ENCODE data around the gene TUFT1.
"Not testable (repeated sequence)": the region's sequence is repeated elsewhere in the genome, so short reads cannot be mapped to it uniquely, and the experiment has no call there.

Gene TUFT1

DNA sequence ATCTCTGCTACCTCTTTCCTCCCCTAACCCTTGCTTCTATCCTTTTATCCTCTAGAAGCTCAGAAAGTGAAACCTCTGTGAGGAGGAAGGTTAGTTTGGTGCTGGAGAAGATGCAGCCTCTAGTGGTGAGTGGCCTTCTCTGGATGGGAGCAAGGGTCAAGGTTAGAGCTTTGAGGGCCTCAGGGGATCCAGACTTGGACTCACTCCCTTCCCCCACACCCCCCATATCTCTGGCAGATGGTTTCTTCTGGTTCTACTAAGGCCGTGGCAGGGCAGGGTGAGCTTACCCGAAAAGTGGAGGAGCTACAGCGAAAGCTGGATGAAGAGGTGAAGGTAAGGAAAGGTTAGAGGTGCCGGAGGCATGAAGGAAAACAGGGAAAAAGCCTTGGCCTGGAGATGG, 19.8 kb upstream of the TUFT1 start:
- Histone ChIP-seq H2BK15ac (ENCODE audit: low read depth, poor library complexity, severe bottlenecking) (no peak overlapping the region), H3K23ac (ENCODE audit: low read length in 2 of 2) (no peak overlapping the region), H3K9ac (ENCODE audit: low read length) (no peak overlapping the region), H3K14ac (ENCODE audit: low read length in 2 of 2) (no peak overlapping the region), H2BK120ac (ENCODE audit: low read depth, low read length) (no peak overlapping the region), H2AK5ac (ENCODE audit: low read length, severe bottlenecking) (no peak overlapping the region), H3K4me2 (ENCODE audit: low read length, poor library complexity, severe bottlenecking) (no peak overlapping the region), H4K91ac (ENCODE audit: low read length) (no peak overlapping the region), H2BK12ac (ENCODE audit: low read length in 2 of 2) (no peak overlapping the region), H3K27me3 (ENCODE audit: control insufficient read depth in 1 of 2, insufficient read depth in 1 of 2, low read length in 2 of 2) (peaks cover 0 to 30% of the 10 kb centered on the region in 2 experiments), H3K4me3 (ENCODE audit: insufficient read depth in 1 of 2, low read depth in 1 of 2, low read length in 2 of 2) (no peak overlapping the region), H4K8ac (ENCODE audit: low read length) (no peak overlapping the region), H3K79me1 (replicated peaks; ENCODE audit: low read length, poor library complexity, severe bottlenecking) (no peaks in the 10 kb centered on the region), H3K18ac (ENCODE audit: low read depth in 1 of 2, low read length in 2 of 2) (no peak overlapping the region), H3K4ac (ENCODE audit: low read depth in 1 of 2, low read length in 2 of 2) (no peak overlapping the region), H3K36me3 (ENCODE audit: control insufficient read depth in 1 of 2, insufficient read depth in 2 of 2, low read depth in 1 of 2, low read length in 2 of 2) (no peaks in the 10 kb centered on the region), H3K27ac (ENCODE audit: low read length, poor library complexity, severe bottlenecking) (no peak overlapping the region), H2BK5ac (ENCODE audit: low read depth, low read length, poor library complexity, severe bottlenecking) (no peak overlapping the region), H3K4me1 (ENCODE audit: control insufficient read depth, insufficient read depth, low read depth, low read length) (peaks cover 5% of the 10 kb centered on the region), H3K9me3 (ENCODE audit: control insufficient read depth, low read length) (no peaks in the 10 kb centered on the region), H2AFZ (ENCODE audit: low read depth, low read length) (no peak overlapping the region)
- DNase-seq = no peak
- WGBS = 94% methylated on average over 4 of the region's 4 CpGs

DNA sequence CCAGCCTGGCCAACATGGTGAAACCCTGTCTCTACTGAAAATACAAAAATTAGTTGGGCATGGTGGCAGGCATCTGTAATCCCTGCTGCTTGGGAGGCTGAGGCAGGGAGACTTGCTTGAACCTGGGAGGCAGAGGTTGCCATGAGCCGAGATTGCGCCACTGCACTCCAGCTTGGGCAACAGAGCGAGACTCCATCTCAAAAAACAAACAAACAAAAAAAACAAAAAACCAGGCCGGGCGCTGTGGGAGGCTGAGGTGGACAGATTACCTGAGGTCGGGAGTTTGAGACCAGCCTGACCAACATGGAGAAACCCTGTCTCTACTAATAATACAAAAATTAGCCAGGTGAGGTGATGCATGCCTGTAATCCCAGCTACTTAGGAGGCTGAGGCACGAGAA, 17.7 kb upstream of the TUFT1 start:
- H3K79me1 ChIP-seq (replicated peaks; ENCODE audit: low read length, poor library complexity, severe bottlenecking); H3K4me3 ChIP-seq (ENCODE audit: insufficient read depth in 1 of 2, low read depth in 1 of 2, low read length in 2 of 2); H4K8ac ChIP-seq (ENCODE audit: low read length); H3K27ac ChIP-seq (ENCODE audit: low read length, poor library complexity, severe bottlenecking); H3K9ac ChIP-seq (ENCODE audit: low read length); H2BK15ac ChIP-seq (ENCODE audit: low read depth, poor library complexity, severe bottlenecking); H3K18ac ChIP-seq (ENCODE audit: low read depth in 1 of 2, low read length in 2 of 2); H3K9me3 ChIP-seq (ENCODE audit: control insufficient read depth, low read length); H4K91ac ChIP-seq (ENCODE audit: low read length); H3K4ac ChIP-seq (ENCODE audit: low read depth in 1 of 2, low read length in 2 of 2); H2AK5ac ChIP-seq (ENCODE audit: low read length, severe bottlenecking); H2AFZ ChIP-seq (ENCODE audit: low read depth, low read length); H3K4me2 ChIP-seq (ENCODE audit: low read length, poor library complexity, severe bottlenecking); H3K23ac ChIP-seq (ENCODE audit: low read length in 2 of 2); H2BK5ac ChIP-seq (ENCODE audit: low read depth, low read length, poor library complexity, severe bottlenecking); H3K14ac ChIP-seq (ENCODE audit: low read length in 2 of 2); H2BK120ac ChIP-seq (ENCODE audit: low read depth, low read length); H3K36me3 ChIP-seq (ENCODE audit: control insufficient read depth in 1 of 2, insufficient read depth in 2 of 2, low read depth in 1 of 2, low read length in 2 of 2); H2BK12ac ChIP-seq (ENCODE audit: low read length in 2 of 2); DNase-seq; H3K4me1 ChIP-seq (ENCODE audit: control insufficient read depth, insufficient read depth, low read depth, low read length): not testable (repeated sequence)
- peaks cover 0 to 21% of the 10 kb centered on the region in 2 experiments for H3K27me3 ChIP-seq (ENCODE audit: control insufficient read depth in 1 of 2, insufficient read depth in 1 of 2, low read length in 2 of 2)
- 89% methylated on average over 4 of the region's 7 CpGs for WGBS

- no peak overlapping the region for H3K23ac ChIP-seq (ENCODE audit: low read length in 2 of 2)
- no peak overlapping the region for H3K14ac ChIP-seq (ENCODE audit: low read length in 2 of 2)
- WGBS = 82% methylated on average over 5 of the region's 5 CpGs
- peaks cover 4% of the 10 kb centered on the region for H3K4me1 ChIP-seq (ENCODE audit: control insufficient read depth, insufficient read depth, low read depth, low read length)
- no peak overlapping the region for H4K91ac ChIP-seq (ENCODE audit: low read length)
- DNase-seq = no peak
- no peak overlapping the region for H3K27ac ChIP-seq (ENCODE audit: low read length, poor library complexity, severe bottlenecking)
- H4K8ac ChIP-seq (ENCODE audit: low read length) = no peak overlapping the region
- H3K27me3 ChIP-seq (ENCODE audit: control insufficient read depth in 1 of 2, insufficient read depth in 1 of 2, low read length in 2 of 2) = peaks cover 0 to 21% of the 10 kb centered on the region in 2 experiments
- H2BK120ac ChIP-seq (ENCODE audit: low read depth, low read length) = no peak overlapping the region
- H3K9me3 ChIP-seq (ENCODE audit: control insufficient read depth, low read length) = no peaks in the 10 kb centered on the region
- no peak overlapping the region for H2BK15ac ChIP-seq (ENCODE audit: low read depth, poor library complexity, severe bottlenecking)
- H3K18ac ChIP-seq (ENCODE audit: low read depth in 1 of 2, low read length in 2 of 2) = no peak overlapping the region
- H2AK5ac ChIP-seq (ENCODE audit: low read length, severe bottlenecking) = no peak overlapping the region
- H3K4me3 ChIP-seq (ENCODE audit: insufficient read depth in 1 of 2, low read depth in 1 of 2, low read length in 2 of 2) = no peak overlapping the region
- no peak overlapping the region for H2BK12ac ChIP-seq (ENCODE audit: low read length in 2 of 2)
- H2BK5ac ChIP-seq (ENCODE audit: low read depth, low read length, poor library complexity, severe bottlenecking) = no peak overlapping the region
- H3K79me1 ChIP-seq (replicated peaks; ENCODE audit: low read length, poor library complexity, severe bottlenecking) = no peaks in the 10 kb centered on the region
- no peaks in the 10 kb centered on the region for H3K36me3 ChIP-seq (ENCODE audit: control insufficient read depth in 1 of 2, insufficient read depth in 2 of 2, low read depth in 1 of 2, low read length in 2 of 2)
- no peak overlapping the region for H3K4ac ChIP-seq (ENCODE audit: low read depth in 1 of 2, low read length in 2 of 2)
- no peak overlapping the region for H3K4me2 ChIP-seq (ENCODE audit: low read length, poor library complexity, severe bottlenecking)
- H3K9ac ChIP-seq (ENCODE audit: low read length) = no peak overlapping the region
- no peak overlapping the region for H2AFZ ChIP-seq (ENCODE audit: low read depth, low read length)
These were observed 16.8 kb upstream of the TUFT1 start for GRCh38 chr1:151523326-151523725.

DNA sequence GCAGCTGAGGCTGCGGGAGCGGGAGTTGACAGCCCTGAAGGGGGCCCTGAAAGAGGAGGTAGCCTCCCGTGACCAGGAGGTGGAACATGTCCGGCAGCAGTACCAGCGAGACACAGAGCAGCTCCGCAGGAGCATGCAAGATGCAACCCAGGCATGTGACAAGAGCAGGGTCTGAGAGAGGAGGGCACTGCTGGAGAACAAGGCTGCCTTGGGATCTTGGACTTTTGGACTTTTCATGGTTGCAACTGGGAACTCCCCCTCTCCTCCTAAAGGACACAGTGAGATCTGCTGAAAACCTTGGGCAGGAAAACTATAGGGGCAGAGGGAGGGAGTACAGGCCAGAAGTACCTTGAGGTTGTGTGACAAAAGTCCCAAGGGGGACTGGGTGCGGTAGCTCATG, 15.4 kb upstream of the TUFT1 start:
- no peak for DNase-seq
- H3K36me3 ChIP-seq (ENCODE audit: control insufficient read depth in 1 of 2, insufficient read depth in 2 of 2, low read depth in 1 of 2, low read length in 2 of 2) = no peaks in the 10 kb centered on the region
- H3K27ac ChIP-seq (ENCODE audit: low read length, poor library complexity, severe bottlenecking) = no peak overlapping the region
- no peaks in the 10 kb centered on the region for H3K9me3 ChIP-seq (ENCODE audit: control insufficient read depth, low read length)
- no peak overlapping the region for H4K8ac ChIP-seq (ENCODE audit: low read length)
- H3K14ac ChIP-seq (ENCODE audit: low read length in 2 of 2) = no peak overlapping the region
- H3K18ac ChIP-seq (ENCODE audit: low read depth in 1 of 2, low read length in 2 of 2) = no peak overlapping the region
- H4K91ac ChIP-seq (ENCODE audit: low read length) = no peak overlapping the region
- H2BK12ac ChIP-seq (ENCODE audit: low read length in 2 of 2) = no peak overlapping the region
- no peak overlapping the region for H3K4me3 ChIP-seq (ENCODE audit: insufficient read depth in 1 of 2, low read depth in 1 of 2, low read length in 2 of 2)
- H3K4me2 ChIP-seq (ENCODE audit: low read length, poor library complexity, severe bottlenecking) = no peak overlapping the region
- H3K23ac ChIP-seq (ENCODE audit: low read length in 2 of 2) = no peak overlapping the region
- no peak overlapping the region for H3K4ac ChIP-seq (ENCODE audit: low read depth in 1 of 2, low read length in 2 of 2)
- no peak overlapping the region for H2BK5ac ChIP-seq (ENCODE audit: low read depth, low read length, poor library complexity, severe bottlenecking)
- no peak overlapping the region for H2BK120ac ChIP-seq (ENCODE audit: low read depth, low read length)
- no peaks in the 10 kb centered on the region for H3K79me1 ChIP-seq (replicated peaks; ENCODE audit: low read length, poor library complexity, severe bottlenecking)
- no peak overlapping the region for H2AFZ ChIP-seq (ENCODE audit: low read depth, low read length)
- no peak overlapping the region for H2BK15ac ChIP-seq (ENCODE audit: low read depth, poor library complexity, severe bottlenecking)
- H3K27me3 ChIP-seq (ENCODE audit: control insufficient read depth in 1 of 2, insufficient read depth in 1 of 2, low read length in 2 of 2) = peaks cover 0 to 28% of the 10 kb centered on the region in 2 experiments
- no peak overlapping the region for H3K9ac ChIP-seq (ENCODE audit: low read length)
- no peak overlapping the region for H2AK5ac ChIP-seq (ENCODE audit: low read length, severe bottlenecking)
- peaks cover 4% of the 10 kb centered on the region for H3K4me1 ChIP-seq (ENCODE audit: control insufficient read depth, insufficient read depth, low read depth, low read length)
- 95% methylated on average over 7 of the region's 7 CpGs for WGBS

Measured in mesenchymal stem cell (in vitro differentiated cells and primary cell).